Lower lobe of right lung (tissue), 2 donors: ENCODE data around the gene SYP. TPM values are rescaled to one million over a fixed set of nuclear protein-coding genes. Genes with fewer than 3 reads are reported as not detected.

Source experiments
- ATAC-seq, 2 donors: fragments of 200-7000 bp; cut with Tn5 transposase; one replicate each; pipeline ENCODE4 v1.9.1; 2020 to 2022; ENCODE audit warnings: mild to moderate bottlenecking in 2 of 2, moderate library complexity in 2 of 2
- DNase-seq: peaks from one replicate; pipeline ENCODE4 v3.0.0-alpha.2; 2020
- H3K27ac ChIP-seq: fragments of 200-600 bp; one replicate; pipeline ENCODE4 v1.8.0; 2022
- H3K27me3 ChIP-seq: fragments of 200-600 bp; one replicate; pipeline ENCODE4 v1.8.0; 2022; ENCODE audit warnings: low read depth
- H3K36me3 ChIP-seq: fragments of 200-600 bp; one replicate; pipeline ENCODE4 v1.8.0; 2022; ENCODE audit warnings: mild to moderate bottlenecking
- H3K4me1 ChIP-seq: fragments of 200-600 bp; one replicate; pipeline ENCODE4 v1.8.0; 2022
- H3K4me3 ChIP-seq: fragments of 200-600 bp; one replicate; pipeline ENCODE4 v1.8.0; 2022; ENCODE audit warnings: mild to moderate bottlenecking
- H3K9me3 ChIP-seq: fragments of 200-600 bp; one replicate; pipeline ENCODE4 v1.8.0; 2022
- CTCF ChIP-seq: fragments of 200-600 bp; IDR thresholded peaks from one replicate; pipeline ENCODE4 v1.8.0; 2022; ENCODE audit warnings: antibody characterized with exemption, mild to moderate bottlenecking
- intact Hi-C: fragments of 100-400 bp; cut with DNase I; formaldehyde crosslinking; loops from one replicate; pipeline ENCODE4 v1.11.0; 2022
- total RNA-seq: library from RNA; stranded (reverse); fragmentation: NEBNext Ultra II Directional; extraction: Animal tissue kit (Norgen Biotek cat#: 25700); gene quantifications from one replicate; pipeline ENCODE4 v1.2.1, GENCODE V29; 2021
- donor health status: DM: no; HTN: yes; CAD: no; lungs with severe emphysema.

Gene SYP
- total RNA-seq, 1 donor from 2014 or later: 4.2 TPM

DNA sequence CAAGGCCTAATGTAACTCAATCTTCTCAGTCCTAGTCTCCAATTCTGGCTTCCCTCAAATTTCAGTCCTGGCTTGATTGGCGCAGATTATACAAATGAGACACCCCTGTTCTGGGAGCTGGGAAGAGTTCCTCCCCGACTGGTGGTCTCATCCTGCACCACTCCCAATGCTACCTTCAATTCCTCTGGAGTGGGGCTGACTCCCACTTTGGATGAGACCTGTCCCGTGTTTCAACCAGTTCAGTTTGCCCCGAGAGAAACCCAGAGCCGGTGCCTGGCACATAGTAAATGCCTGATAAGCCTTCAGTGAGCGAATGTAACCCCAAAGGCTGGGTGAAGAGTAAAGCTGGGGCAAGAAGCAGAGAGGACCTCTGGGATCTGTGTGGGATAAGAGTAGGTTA, 4.0 kb upstream of the SYP start:
- TF ChIP-seq CTCF: no peak
- H3K4me1 ChIP-seq: no peaks in the 10 kb centered on the region
- ATAC-seq: no peak
- H3K27me3 ChIP-seq: no peaks in the 10 kb centered on the region
- DNase-seq: no peak
- intact Hi-C loops: no loop called here
- no peaks in the 10 kb centered on the region for H3K9me3 ChIP-seq
- H3K36me3 ChIP-seq: no peaks in the 10 kb centered on the region
- H3K27ac ChIP-seq: no peak overlapping the region
- H3K4me3 ChIP-seq: no peak overlapping the region

DNA sequence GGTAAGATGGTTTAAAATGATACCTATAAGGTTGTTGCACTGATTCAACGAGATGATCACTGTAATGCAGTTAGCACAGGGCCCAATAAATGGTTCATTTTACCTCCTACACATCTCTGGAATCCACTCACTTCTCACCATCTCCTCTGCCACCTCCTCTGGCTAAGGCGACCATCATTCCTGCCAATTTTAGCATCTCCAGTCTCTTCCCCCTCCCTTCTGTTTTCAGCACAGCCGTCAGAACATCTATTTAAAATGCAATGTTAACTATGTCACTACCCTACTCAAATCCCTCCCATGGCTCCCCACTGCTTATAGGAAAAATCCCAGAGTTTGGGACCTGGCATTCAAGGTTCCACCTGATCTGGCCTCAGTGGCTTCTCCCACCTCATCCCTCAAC, 3.5 kb upstream of the SYP start:
- H3K9me3 ChIP-seq: no peaks in the 10 kb centered on the region
- no peaks in the 10 kb centered on the region for H3K4me1 ChIP-seq
- no peaks in the 10 kb centered on the region for H3K36me3 ChIP-seq
- intact Hi-C loops: no loop called here
- H3K27me3 ChIP-seq: no peaks in the 10 kb centered on the region
- ATAC-seq (no peak), DNase-seq (no peak)
- H3K4me3 ChIP-seq: no peak overlapping the region
- H3K27ac ChIP-seq: no peak overlapping the region
- TF ChIP-seq CTCF: no peak

- no peaks in the 10 kb centered on the region for H3K36me3 ChIP-seq
- no peak overlapping the region for H3K27ac ChIP-seq
- peak in 1 of 2 donors; percentile 61 for ATAC-seq
- TF ChIP-seq CTCF: no peak
- DNase-seq: no peak
- no peaks in the 10 kb centered on the region for H3K4me1 ChIP-seq
- no peak overlapping the region for H3K4me3 ChIP-seq
- no peaks in the 10 kb centered on the region for H3K9me3 ChIP-seq
- intact Hi-C loops: no loop called here
- no peaks in the 10 kb centered on the region for H3K27me3 ChIP-seq
These were observed 2.0 kb upstream of the SYP start for GRCh38 chrX:49202022-49202421.

GRCh38 chrX:49199315-49199595, 738 bp downstream of the SYP start:
- Histone ChIP-seq H3K36me3 (no peaks in the 10 kb centered on the region), H3K4me1 (no peaks in the 10 kb centered on the region), H3K27me3 (no peaks in the 10 kb centered on the region), H3K9me3 (no peaks in the 10 kb centered on the region), H3K4me3 (no peak overlapping the region), H3K27ac (no peak overlapping the region)
- no peak for TF ChIP-seq CTCF
- intact Hi-C loops: no loop called here
- no peak for DNase-seq
- ATAC-seq: no peak

DNA sequence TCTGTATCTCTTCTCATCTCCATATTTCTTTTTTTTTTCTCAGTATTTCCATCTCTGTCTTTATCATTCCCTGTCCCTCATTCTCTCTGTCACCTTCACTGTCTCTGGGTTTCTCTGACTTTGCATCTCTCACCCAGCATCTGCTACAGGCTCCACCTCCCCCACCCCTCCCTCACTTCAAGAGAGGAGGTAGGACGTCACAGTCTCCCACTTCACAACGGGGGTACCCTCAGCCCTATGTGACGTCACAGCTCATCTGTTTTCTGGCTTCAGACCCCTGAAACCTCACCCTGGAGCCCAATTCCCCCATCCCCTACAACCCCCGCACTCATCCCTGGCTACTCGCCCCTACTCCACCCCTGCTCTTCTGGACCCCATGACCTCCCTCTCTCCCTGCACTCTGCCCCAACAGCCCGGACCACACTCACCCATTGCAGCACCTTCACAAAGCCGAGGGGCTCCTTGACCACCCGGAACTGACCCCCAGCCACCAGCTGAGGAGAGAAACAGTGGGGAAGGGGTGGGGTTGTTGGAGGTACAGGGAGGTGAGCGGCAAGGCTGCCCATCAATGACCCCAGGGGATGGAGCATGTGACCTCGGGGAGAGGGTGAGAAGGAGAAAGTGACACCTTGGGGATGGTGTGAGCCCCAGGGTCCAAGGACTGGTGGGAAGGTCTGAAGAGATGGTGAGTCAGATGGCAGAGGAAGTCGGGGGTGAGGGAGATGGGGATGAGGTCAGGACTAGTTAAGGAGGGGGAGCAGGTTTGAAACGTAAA, 1.3 kb downstream of the SYP start:
- Histone ChIP-seq H3K36me3 (no peaks in the 10 kb centered on the region), H3K4me3 (no peak overlapping the region), H3K27me3 (no peaks in the 10 kb centered on the region), H3K4me1 (no peaks in the 10 kb centered on the region), H3K9me3 (no peaks in the 10 kb centered on the region), H3K27ac (no peak overlapping the region)
- intact Hi-C loops: no loop called here
- ATAC-seq (no peak), DNase-seq (no peak)
- TF ChIP-seq CTCF: no peak
